Thyroid gland (tissue), 4 donors: Measurements from ENCODE around the gene RNF214.
A peak's percentile ranks its signal among the peaks of the same experiment; 100 is the strongest.

Experiments used
- POLR2A ChIP-seq, 2 donors: fragments of 450-650 bp; IDR thresholded peaks; one replicate each; pipeline ENCODE4 v1.6.1; 2017; ENCODE audit warnings: antibody characterized with exemption in 2 of 2, mild to moderate bottlenecking in 2 of 2, moderate library complexity in 1 of 2
- TF ChIP-seq, protein P1 (sequence below), 6 experiments: fragments of 200-600 bp in 3 of 6; fragments of 450-650 bp in 3 of 6; sonication (generic) in 3 of 6; IDR thresholded peaks; one replicate each; pipeline ENCODE4 v1.5.1; 2016 to 2019; ENCODE audit warnings: antibody characterized with exemption in 6 of 6, mild to moderate bottlenecking in 2 of 6, inconsistent platforms in 1 of 6, moderate library complexity in 1 of 6

GRCh38 chr11:117199053-117199915 lies 33.2 kb upstream of the RNF214 start, which contains the start of gene TAGLN:
- TF ChIP-seq, protein P1, sequence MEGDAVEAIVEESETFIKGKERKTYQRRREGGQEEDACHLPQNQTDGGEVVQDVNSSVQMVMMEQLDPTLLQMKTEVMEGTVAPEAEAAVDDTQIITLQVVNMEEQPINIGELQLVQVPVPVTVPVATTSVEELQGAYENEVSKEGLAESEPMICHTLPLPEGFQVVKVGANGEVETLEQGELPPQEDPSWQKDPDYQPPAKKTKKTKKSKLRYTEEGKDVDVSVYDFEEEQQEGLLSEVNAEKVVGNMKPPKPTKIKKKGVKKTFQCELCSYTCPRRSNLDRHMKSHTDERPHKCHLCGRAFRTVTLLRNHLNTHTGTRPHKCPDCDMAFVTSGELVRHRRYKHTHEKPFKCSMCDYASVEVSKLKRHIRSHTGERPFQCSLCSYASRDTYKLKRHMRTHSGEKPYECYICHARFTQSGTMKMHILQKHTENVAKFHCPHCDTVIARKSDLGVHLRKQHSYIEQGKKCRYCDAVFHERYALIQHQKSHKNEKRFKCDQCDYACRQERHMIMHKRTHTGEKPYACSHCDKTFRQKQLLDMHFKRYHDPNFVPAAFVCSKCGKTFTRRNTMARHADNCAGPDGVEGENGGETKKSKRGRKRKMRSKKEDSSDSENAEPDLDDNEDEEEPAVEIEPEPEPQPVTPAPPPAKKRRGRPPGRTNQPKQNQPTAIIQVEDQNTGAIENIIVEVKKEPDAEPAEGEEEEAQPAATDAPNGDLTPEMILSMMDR (IDR thresholded peaks at IDR 0.05), result no peak
- peak in 1 of 2 donors; percentile 29 for TF ChIP-seq POLR2A (IDR thresholded peaks at IDR 0.05)
